ENCODE results near the gene ZNF716. TPM values are rescaled to one million over a fixed set of nuclear protein-coding genes. Genes with fewer than 3 reads are reported as not detected.

The ZNF716 gene
- total and polyA plus RNA-seq, 2 donors (not counting 3 experiments of a cell fraction or from before 2014, with no cell fraction given), result not detected

DNA sequence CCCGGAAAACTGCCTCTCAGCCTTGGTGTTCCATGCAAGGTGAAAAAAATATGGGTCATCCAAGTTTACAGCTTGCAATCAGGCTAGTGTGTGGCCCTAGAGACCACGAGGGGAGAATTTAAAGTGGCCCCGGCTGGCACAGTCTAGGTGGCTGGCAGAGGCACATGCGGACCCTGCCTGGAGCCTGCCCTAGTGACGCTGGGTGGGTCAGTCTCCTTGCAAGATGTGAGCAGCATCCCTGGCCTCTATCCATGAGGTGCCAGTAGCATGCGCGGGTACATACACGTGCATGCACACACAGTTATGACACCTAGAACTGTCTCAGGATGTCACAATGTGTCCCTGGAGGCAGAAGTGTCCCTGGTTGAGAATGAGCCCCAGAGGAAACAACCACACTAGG lies 22.4 kb upstream of the ZNF716 start:
- ChIA-PET POLR2A (no interaction called here), CTCF (no interaction called here)
- dilution Hi-C loops (cut with MboI; ENCODE audit: extremely low pct_ligation_motif_present, low sequenced_read_pairs), result no loop called here
- DNase-seq (ENCODE audit: low read depth, low spot score) (no peak), FAIRE-seq (no peak)
- BruUV-seq (replicated peaks), result no TSS peak
- Histone ChIP-seq H3K4me3 (replicated peaks in 1 of 3; ENCODE audit: insufficient read depth in 1 of 3, low read depth in 1 of 3, low read length in 3 of 3) (no peak overlapping the region), H3K9me3 (replicated peaks; ENCODE audit: control insufficient read depth, insufficient read depth, low read length) (peaks cover 8% of the 10 kb centered on the region), H3K4me1 (ENCODE audit: control insufficient read depth, extremely low read depth, insufficient read depth, low read length) (no peaks in the 10 kb centered on the region), H4K20me1 (replicated peaks; ENCODE audit: control insufficient read depth, extremely low read depth, insufficient read depth, low read length) (no peaks in the 10 kb centered on the region), H3K36me3 (ENCODE audit: control insufficient read depth in 2 of 2, extremely low read depth in 1 of 2, insufficient read depth in 2 of 2, low read length in 2 of 2) (no peaks in the 10 kb centered on the region), H3K79me2 (ENCODE audit: control insufficient read depth, insufficient read depth, low read length) (no peaks in the 10 kb centered on the region), H3K4me2 (ENCODE audit: insufficient read depth, low read length) (no peak overlapping the region), H3K27ac (ENCODE audit: insufficient read depth, low read depth, low read length) (no peak overlapping the region), H3K27me3 (ENCODE audit: control insufficient read depth in 2 of 2, insufficient read depth in 2 of 2, low read length in 2 of 2) (no peaks in the 10 kb centered on the region), H2AFZ (ENCODE audit: low read depth, low read length) (no peak overlapping the region), H3K9ac (replicated peaks; ENCODE audit: extremely low read depth, insufficient read depth, low read length) (no peak overlapping the region), H3K9me1 (replicated peaks; ENCODE audit: control insufficient read depth, extremely low read depth, insufficient read depth, low read length) (no peaks in the 10 kb centered on the region)
- intact Hi-C loops (cut with micrococcal nuclease), result no loop called here
- TF ChIP-seq MYC (IDR thresholded peaks at IDR 0.05; ENCODE audit: low read depth, low read length), result no peak
- TF ChIP-seq, protein P1, sequence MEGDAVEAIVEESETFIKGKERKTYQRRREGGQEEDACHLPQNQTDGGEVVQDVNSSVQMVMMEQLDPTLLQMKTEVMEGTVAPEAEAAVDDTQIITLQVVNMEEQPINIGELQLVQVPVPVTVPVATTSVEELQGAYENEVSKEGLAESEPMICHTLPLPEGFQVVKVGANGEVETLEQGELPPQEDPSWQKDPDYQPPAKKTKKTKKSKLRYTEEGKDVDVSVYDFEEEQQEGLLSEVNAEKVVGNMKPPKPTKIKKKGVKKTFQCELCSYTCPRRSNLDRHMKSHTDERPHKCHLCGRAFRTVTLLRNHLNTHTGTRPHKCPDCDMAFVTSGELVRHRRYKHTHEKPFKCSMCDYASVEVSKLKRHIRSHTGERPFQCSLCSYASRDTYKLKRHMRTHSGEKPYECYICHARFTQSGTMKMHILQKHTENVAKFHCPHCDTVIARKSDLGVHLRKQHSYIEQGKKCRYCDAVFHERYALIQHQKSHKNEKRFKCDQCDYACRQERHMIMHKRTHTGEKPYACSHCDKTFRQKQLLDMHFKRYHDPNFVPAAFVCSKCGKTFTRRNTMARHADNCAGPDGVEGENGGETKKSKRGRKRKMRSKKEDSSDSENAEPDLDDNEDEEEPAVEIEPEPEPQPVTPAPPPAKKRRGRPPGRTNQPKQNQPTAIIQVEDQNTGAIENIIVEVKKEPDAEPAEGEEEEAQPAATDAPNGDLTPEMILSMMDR (IDR thresholded peaks at IDR 0.05; ENCODE audit: extremely low read depth in 1 of 2, insufficient read depth in 1 of 2, low read depth in 1 of 2, low read length in 2 of 2), result no peak
- no peak for TF ChIP-seq POLR2A (IDR thresholded peaks at IDR 0.05; ENCODE audit: low read depth, low read length)
- no peak for TF ChIP-seq GATA2 (IDR thresholded peaks at IDR 0.05; ENCODE audit: insufficient read depth, insufficient read length, low read depth, low read length)
- no peak for TF ChIP-seq JUN (IDR thresholded peaks at IDR 0.05; ENCODE audit: borderline replicate concordance, insufficient read depth, insufficient read length, low read depth)
- no peak for TF ChIP-seq POLR2AphosphoS5 (IDR thresholded peaks at IDR 0.05; ENCODE audit: insufficient read depth, low read depth, low read length)

DNA sequence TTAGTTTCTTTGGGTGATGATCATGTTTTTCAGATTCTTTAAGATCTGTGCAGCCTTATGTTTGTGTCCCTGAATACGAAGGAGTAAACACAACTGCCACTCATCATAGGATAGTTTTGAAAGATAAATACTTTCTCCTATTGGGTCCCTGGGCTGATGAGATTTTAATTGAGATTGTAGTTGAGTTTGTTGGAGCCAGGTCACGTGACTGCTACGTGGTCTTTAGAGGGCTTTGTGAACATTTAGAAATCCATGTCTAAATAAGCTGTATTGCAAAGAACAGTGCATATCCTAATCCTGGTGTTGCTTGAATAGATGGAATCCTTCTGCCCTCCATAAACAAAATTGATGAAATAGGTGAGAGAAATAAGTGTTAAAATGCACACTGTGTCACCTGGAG lies 17.4 kb upstream of the ZNF716 start:
- ChIA-PET POLR2A (no interaction called here), CTCF (no interaction called here)
- H3K4me3 ChIP-seq (replicated peaks in 1 of 3; ENCODE audit: insufficient read depth in 1 of 3, low read depth in 1 of 3, low read length in 3 of 3), result no peak overlapping the region
- FAIRE-seq, result no peak
- H3K9me1 ChIP-seq (replicated peaks; ENCODE audit: control insufficient read depth, extremely low read depth, insufficient read depth, low read length), result no peaks in the 10 kb centered on the region
- H4K20me1 ChIP-seq (replicated peaks; ENCODE audit: control insufficient read depth, extremely low read depth, insufficient read depth, low read length), result no peaks in the 10 kb centered on the region
- dilution Hi-C loops (cut with MboI; ENCODE audit: extremely low pct_ligation_motif_present, low sequenced_read_pairs) (no loop called here), intact Hi-C loops (cut with micrococcal nuclease) (no loop called here)
- no peak overlapping the region for H2AFZ ChIP-seq (ENCODE audit: low read depth, low read length)
- H3K79me2 ChIP-seq (ENCODE audit: control insufficient read depth, insufficient read depth, low read length), result no peaks in the 10 kb centered on the region
- no peak overlapping the region for H3K4me2 ChIP-seq (ENCODE audit: insufficient read depth, low read length)
- no peaks in the 10 kb centered on the region for H3K27me3 ChIP-seq (ENCODE audit: control insufficient read depth in 2 of 2, insufficient read depth in 2 of 2, low read length in 2 of 2)
- no peaks in the 10 kb centered on the region for H3K36me3 ChIP-seq (ENCODE audit: control insufficient read depth in 2 of 2, extremely low read depth in 1 of 2, insufficient read depth in 2 of 2, low read length in 2 of 2)
- no TSS peak for BruUV-seq (replicated peaks)
- TF ChIP-seq EZH2 (IDR thresholded peaks at IDR 0.05; ENCODE audit: borderline replicate concordance, low read depth, low read length, severe bottlenecking) (no peak), MYC (IDR thresholded peaks at IDR 0.05; ENCODE audit: low read depth, low read length) (no peak), GATA2 (IDR thresholded peaks at IDR 0.05; ENCODE audit: insufficient read depth, insufficient read length, low read depth, low read length) (no peak)
- TF ChIP-seq, protein P2, sequence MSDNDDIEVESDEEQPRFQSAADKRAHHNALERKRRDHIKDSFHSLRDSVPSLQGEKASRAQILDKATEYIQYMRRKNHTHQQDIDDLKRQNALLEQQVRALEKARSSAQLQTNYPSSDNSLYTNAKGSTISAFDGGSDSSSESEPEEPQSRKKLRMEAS (IDR thresholded peaks at IDR 0.05; ENCODE audit: insufficient read depth, insufficient read length), result no peak
- H3K4me1 ChIP-seq (ENCODE audit: control insufficient read depth, extremely low read depth, insufficient read depth, low read length), result no peaks in the 10 kb centered on the region
- H3K9ac ChIP-seq (replicated peaks; ENCODE audit: extremely low read depth, insufficient read depth, low read length), result no peak overlapping the region
- DNase-seq (ENCODE audit: low read depth, low spot score), result no peak
- no peak overlapping the region for H3K27ac ChIP-seq (ENCODE audit: insufficient read depth, low read depth, low read length)
- H3K9me3 ChIP-seq (replicated peaks; ENCODE audit: control insufficient read depth, insufficient read depth, low read length), result peaks cover 6% of the 10 kb centered on the region

All from endothelial cell of umbilical vein (primary cell).